Neural progenitor cell (in vitro differentiated cells): Measurements from ENCODE around the gene SS18L1.

Source experiments
- CTCF ChIP-seq: fragments of 200-600 bp; sonication (generic); IDR thresholded peaks from 2 replicates; pipeline ENCODE4 v1.5.1; 2017; ENCODE audit warnings: antibody characterized with exemption, mild to moderate bottlenecking
- EZH2 ChIP-seq: fragments of 200-600 bp; sonication (generic); IDR thresholded peaks from 2 replicates; pipeline ENCODE4 v1.6.1; 2017; ENCODE audit warnings: antibody characterized with exemption, mild to moderate bottlenecking, moderate library complexity
- EZH2phosphoT487 ChIP-seq: fragments of 200-600 bp; sonication (generic); IDR thresholded peaks from 2 replicates; pipeline ENCODE4 v1.6.1; 2017; ENCODE audit warnings: antibody characterized with exemption

DNA sequence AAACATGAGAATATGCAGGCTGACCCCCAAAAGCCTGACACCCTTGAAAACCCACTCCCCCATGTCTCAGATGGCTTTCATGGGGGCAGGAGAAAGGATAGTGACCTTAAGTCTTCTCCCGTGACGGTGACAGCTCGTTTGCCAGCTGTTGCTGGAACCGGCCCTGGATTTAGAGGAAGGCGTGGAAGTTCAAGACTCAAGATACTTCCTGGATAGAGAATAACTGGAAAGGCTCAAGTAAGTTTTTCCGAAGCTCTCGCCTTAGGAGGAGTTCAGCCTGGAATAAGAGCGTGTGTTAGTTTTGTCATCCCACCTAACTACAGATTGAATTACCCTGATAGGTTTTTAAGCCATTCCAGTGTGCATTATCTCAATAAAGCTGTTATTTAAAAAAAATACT lies 27.7 kb downstream of the SS18L1 start:
- TF ChIP-seq EZH2phosphoT487 (no peak), CTCF (no peak), EZH2 (no peak)
